22Rv1 (cell line): Measurements from ENCODE around the gene BFSP2.

Source experiments
- ZFX ChIP-seq: fragments of 450-650 bp; IDR thresholded peaks from 2 replicates; pipeline ENCODE4 v1.6.1; 2017; ENCODE audit warnings: antibody characterized with exemption, borderline replicate concordance
- TF ChIP-seq, protein P1 (sequence below): fragments of 450-650 bp; IDR thresholded peaks from 2 replicates; pipeline ENCODE4 v1.5.1; 2017; ENCODE audit warnings: mild to moderate bottlenecking

- TF ChIP-seq, protein P1, sequence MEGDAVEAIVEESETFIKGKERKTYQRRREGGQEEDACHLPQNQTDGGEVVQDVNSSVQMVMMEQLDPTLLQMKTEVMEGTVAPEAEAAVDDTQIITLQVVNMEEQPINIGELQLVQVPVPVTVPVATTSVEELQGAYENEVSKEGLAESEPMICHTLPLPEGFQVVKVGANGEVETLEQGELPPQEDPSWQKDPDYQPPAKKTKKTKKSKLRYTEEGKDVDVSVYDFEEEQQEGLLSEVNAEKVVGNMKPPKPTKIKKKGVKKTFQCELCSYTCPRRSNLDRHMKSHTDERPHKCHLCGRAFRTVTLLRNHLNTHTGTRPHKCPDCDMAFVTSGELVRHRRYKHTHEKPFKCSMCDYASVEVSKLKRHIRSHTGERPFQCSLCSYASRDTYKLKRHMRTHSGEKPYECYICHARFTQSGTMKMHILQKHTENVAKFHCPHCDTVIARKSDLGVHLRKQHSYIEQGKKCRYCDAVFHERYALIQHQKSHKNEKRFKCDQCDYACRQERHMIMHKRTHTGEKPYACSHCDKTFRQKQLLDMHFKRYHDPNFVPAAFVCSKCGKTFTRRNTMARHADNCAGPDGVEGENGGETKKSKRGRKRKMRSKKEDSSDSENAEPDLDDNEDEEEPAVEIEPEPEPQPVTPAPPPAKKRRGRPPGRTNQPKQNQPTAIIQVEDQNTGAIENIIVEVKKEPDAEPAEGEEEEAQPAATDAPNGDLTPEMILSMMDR = no peak
- no peak for TF ChIP-seq ZFX
Observed at GRCh38 chr3:133394561-133395311, 5.1 kb upstream of the BFSP2 start.
